Testis (tissue), 2 donors: ENCODE measurements around the gene PPP1R37.

Experiments
- POLR2A ChIP-seq: fragments of 450-650 bp; IDR thresholded peaks from one replicate; pipeline ENCODE4 v1.6.1; 2017; ENCODE audit warnings: antibody characterized with exemption, mild to moderate bottlenecking, moderate library complexity
- TF ChIP-seq, protein P1 (sequence below), 3 experiments: fragments of 450-650 bp in 2 of 3; fragments of 200-600 bp in 1 of 3; sonication (generic) in 1 of 3; IDR thresholded peaks; one replicate each; pipeline ENCODE4 v1.5.1; 2016 to 2019; ENCODE audit warnings: antibody characterized with exemption in 3 of 3, mild to moderate bottlenecking in 2 of 3, moderate library complexity in 1 of 3

DNA sequence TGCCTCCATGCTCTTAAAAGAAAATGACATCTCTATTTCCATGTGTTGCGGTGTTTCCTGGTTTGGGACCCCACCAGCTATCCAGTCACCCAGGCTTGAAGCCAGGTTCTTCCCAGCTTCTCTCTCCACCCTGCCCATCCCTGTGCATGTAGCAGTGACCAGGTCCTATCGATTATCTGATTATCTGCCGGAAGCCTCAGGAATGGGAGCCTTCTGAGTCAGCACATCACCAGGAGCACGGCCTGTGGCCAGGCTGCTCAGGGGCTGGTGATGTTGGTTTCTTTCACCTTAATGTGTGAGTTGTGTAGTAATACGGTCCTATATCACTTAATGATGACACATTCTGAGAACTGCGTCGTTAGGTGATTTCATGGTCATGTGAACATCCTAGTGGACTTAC is 33.7 kb downstream of the PPP1R37 start:
- TF ChIP-seq, protein P1, sequence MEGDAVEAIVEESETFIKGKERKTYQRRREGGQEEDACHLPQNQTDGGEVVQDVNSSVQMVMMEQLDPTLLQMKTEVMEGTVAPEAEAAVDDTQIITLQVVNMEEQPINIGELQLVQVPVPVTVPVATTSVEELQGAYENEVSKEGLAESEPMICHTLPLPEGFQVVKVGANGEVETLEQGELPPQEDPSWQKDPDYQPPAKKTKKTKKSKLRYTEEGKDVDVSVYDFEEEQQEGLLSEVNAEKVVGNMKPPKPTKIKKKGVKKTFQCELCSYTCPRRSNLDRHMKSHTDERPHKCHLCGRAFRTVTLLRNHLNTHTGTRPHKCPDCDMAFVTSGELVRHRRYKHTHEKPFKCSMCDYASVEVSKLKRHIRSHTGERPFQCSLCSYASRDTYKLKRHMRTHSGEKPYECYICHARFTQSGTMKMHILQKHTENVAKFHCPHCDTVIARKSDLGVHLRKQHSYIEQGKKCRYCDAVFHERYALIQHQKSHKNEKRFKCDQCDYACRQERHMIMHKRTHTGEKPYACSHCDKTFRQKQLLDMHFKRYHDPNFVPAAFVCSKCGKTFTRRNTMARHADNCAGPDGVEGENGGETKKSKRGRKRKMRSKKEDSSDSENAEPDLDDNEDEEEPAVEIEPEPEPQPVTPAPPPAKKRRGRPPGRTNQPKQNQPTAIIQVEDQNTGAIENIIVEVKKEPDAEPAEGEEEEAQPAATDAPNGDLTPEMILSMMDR (IDR thresholded peaks at IDR 0.05), result no peak
- TF ChIP-seq POLR2A, result no peak
